RPMI7951 (cell line): ENCODE data around the gene PADI3. TPM values are rescaled to one million over a fixed set of nuclear protein-coding genes. Genes with fewer than 3 reads are reported as not detected.
"Not testable (repeated sequence)": the region's sequence is repeated elsewhere in the genome, so short reads cannot be mapped to it uniquely, and the experiment has no call there.

Source experiments
- DNase-seq: peaks from one replicate; pipeline ENCODE4 v3.0.0-alpha.2; 2012; ENCODE audit warnings: low read depth
- total RNA-seq: library from RNA; depleted of rRNA; stranded (reverse); fragments of >200 nt; shearing (Covaris generic); gene quantifications from 2 replicates; pipeline ENCODE4 v1.2.3, GENCODE V29; 2014

Gene PADI3
- total RNA-seq, 1 experiment from 2014 or later = 48.8 TPM

GRCh38 chr1:17241011-17241779, 7.7 kb upstream of the PADI3 start:
- not testable (repeated sequence) for DNase-seq

GRCh38 chr1:17241780-17242074, 7.2 kb upstream of the PADI3 start:
- DNase-seq = not testable (repeated sequence)

DNA sequence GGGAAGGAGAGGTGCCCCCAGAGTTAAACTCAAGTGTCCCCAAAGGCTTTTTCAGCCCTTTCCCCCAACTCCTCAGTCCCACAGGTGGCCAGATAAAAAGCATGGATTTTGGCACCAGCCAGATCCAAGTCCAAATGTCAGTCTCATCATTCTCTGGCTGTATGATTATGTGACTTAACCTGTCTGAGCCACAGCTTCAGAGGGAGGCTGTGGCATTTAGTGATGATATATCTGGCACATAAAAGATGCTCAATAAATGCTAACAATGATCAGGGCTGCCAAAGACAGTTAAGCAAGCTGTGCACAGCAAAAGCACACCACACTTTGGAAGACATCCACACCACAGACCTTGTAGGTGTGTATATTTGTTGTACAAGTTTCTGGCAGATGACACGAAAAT, 5.6 kb upstream of the PADI3 start:
- no peak for DNase-seq

DNA sequence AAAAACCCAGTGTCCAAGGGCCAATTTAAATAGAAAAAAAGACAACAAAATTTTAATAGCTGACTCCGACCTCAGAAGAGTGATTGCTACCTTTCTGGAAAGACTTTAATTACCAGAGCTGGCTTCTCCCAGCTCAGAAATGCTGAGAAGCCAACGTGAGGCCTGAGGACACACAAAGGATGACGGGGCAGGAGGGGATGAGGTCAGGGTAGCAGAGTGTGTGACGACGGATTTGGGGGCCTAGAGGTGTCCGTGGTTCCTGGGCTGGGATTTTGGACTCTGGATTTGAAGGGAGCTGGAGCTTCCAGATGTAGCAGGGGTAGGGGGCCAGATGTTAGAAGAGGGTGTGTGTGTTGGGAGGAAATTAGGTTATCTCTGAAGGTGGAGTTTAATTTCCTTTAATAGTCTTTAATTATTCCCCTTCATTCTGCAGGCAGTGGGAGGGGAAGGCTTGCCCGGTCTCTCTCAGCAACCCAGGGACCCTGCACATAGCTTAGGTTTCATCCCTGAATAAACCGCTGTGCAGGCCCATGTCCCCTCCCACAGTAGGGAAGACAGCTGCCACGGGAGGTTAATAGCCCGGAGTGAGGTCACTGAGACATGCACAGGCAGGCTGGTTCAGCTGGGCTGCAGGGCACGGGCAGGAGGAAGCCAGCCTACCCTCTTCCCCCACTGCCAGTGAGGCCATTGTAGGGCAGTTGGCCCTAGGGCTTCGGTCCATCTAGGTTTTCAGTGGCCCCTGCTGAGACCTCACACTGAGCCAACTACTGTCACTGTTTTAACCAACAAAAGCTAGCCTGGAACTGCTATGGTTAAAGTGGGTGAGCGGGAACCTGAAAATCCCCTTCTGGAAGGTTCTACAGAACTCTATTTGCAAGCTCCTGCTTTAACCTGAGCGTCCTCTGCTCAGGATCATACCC, 3.8 kb upstream of the PADI3 start:
- peak; percentile 80 for DNase-seq

- no peak for DNase-seq
Measured at GRCh38 chr1:17245816-17246325, 3.0 kb upstream of the PADI3 start.

DNA sequence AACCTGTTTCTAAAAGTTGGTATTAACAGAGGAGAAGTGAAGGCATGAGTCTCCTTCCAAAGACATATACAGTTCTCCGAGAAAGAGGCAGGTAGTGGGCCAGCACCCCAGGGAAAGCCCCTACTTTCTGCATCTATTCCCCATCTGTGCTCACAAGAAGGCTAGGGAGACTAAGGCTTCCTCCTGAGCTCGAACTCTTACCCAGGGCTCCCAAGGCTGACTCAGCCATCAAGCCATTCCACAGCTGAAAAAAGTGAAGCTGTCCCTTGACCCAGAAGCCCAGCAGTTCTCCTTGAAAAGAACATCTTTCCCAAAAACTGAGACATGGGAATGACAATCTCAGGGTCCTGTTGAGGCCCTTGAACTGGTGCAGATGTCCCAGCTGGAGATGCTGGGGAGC, 1.9 kb upstream of the PADI3 start:
- no peak for DNase-seq

GRCh38 chr1:17250601-17251000, 1.7 kb downstream of the PADI3 start:
- peak; percentile 90 for DNase-seq

DNA sequence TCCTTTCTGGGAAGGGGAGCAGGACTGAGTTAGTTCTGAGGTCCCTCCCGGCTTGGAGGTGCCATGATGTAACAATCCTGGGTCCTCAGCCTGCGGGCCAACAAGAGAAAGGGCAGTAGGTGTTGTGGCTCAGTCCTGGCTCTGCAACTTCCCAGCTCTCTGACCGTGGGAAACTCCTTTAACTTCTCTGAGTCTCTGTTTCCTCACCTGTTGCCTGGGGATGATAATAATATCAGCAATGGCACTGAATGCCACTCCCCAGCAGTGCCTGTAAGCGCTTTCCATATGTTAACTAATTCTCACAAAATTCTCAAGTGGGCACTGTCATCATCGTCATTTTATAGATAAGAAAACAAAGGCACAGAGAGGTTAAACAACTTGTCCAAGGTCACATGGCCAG, 2.3 kb downstream of the PADI3 start:
- DNase-seq = no peak

DNA sequence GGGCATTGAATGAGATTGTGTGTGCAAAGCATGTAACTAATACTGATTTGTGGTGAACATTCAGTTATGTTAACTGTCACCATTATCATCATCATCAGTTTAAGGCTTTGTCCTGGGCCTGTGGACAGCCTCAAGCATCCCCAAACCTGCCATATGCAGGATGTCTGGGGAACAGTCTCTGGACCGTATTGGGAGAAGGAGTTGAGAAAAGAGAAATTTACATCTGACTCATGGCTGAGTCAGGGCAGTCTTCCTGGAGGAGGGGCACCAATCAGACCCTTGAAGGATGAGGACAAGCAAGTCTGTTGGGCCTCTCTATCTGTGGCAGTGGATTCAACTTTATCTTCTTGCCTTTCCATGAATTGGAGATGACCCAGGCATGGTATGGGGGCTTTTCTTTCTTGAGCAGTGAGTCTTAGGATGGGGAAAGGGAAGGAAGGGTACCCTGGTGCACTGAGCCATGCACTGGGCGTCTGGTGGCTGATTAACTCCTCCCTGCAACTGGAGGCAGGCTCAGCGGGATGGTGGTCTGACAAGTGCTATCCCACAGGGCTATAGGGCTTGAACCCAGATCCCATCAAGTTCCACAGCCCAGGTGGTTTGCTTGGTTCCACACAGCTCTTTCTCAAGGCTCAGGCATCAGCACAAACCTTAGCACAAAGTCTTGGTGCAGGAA, 2.9 kb downstream of the PADI3 start:
- peak; percentile 96 for DNase-seq

GRCh38 chr1:17255336-17255735, 6.4 kb downstream of the PADI3 start:
- DNase-seq = no peak

GRCh38 chr1:17258116-17258757, 9.3 kb downstream of the PADI3 start:
- DNase-seq = peak; percentile 94

GRCh38 chr1:17258758-17259130, 9.8 kb downstream of the PADI3 start:
- DNase-seq = no peak

DNA sequence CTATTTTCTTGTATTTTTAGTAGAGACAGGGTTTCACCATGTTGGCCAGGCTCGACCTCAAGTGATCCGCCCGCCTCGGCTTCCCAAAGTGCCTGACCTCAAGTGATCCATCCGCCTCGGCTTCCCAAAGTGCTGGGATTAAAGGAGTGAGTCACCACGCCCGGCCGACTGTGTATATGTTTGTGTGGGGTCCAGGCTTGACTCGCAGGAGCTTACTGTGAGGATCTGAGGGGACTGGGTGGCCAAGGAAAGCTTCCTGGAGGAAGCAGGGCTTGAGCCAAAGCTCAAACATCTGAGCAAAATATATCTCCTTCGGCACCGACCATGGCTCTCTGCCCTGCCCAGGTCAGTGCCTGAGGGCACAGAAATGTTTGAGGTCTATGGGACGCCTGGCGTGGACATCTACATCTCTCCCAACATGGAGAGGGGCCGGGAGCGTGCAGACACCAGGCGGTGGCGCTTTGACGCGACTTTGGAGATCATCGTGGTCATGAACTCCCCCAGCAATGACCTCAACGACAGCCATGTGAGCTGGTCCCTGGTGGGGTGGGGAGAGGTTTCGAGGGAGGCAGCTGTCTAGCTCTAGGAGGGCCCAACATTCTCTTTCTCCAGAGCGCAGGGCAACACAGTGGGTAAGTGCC, 10.5 kb downstream of the PADI3 start:
- peak; percentile 99 for DNase-seq

GRCh38 chr1:17260264-17260663, 11.4 kb downstream of the PADI3 start:
- DNase-seq = no peak

DNA sequence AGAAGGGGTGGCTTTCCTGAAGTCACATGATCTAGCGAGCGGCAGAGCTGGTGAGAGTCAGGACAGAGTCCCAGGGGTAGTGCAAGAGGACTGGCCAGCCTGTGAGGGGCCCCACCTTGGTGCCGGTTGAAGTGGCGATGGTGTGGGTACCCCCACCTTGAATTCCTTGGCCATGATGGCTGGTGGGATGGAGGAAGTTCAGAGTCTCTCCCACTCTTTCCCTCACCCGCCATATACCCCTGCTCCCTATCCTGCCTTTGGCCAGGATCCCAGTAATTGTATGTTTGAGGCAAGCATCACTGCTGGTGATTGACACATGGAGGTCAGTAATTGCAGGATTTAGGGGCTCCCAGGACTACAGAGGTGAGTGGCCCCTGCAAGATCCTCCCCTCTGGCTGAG, 11.8 kb downstream of the PADI3 start:
- no peak for DNase-seq

GRCh38 chr1:17263936-17264335, 15.0 kb downstream of the PADI3 start:
- DNase-seq = no peak

GRCh38 chr1:17264470-17264869, 15.6 kb downstream of the PADI3 start:
- no peak for DNase-seq

GRCh38 chr1:17265162-17265561, 16.3 kb downstream of the PADI3 start:
- peak; percentile 57 for DNase-seq

- no peak for DNase-seq
Measured at GRCh38 chr1:17265950-17266349, 17.1 kb downstream of the PADI3 start.

DNA sequence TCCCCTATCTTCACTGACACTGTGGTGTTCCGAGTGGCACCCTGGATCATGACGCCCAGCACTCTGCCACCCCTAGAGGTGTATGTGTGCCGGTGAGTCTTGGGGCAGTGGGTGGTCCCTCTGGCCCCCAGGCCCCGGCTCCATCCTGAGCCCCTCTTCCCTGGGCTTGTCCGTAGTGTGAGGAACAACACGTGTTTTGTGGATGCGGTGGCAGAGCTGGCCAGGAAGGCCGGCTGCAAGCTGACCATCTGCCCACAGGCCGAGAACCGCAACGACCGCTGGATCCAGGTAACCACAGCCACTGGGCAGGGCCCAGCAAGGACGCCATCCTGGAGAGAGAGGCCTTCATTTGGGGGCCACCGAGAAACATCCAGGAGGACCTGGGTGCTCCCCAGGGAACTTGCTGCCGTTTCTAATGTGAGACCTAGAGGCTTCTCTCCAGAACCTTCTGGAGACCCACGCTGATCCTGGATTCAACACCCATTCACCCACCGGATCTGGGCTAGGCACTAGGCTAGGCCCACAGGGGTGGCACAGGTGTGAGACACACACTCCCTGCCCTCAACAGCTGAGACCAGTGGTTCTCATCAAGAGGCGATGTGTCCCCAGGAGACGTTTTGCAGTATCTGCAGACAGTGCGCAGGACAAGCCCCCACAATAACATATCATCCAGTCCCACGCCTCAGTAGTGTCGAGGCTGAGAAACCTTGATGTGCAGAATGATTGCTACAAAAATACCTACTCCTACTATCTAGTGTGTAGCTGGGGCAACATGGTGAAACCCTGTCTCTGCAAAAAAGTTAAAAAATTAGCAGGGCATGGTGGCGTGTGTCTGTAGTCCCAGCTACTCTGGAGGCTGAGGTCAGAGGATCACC, 22.2 kb downstream of the PADI3 start:
- no peak for DNase-seq
